Measurements from ENCODE around the gene GTPBP1. TPM values are rescaled to one million over a fixed set of nuclear protein-coding genes. Genes with fewer than 3 reads are reported as not detected.
A peak's percentile ranks its signal among the peaks of the same experiment; 100 is the strongest.

GTPBP1 gene
- total RNA-seq, 1 donor from 2014 or later: 44.5 TPM

GRCh38 chr22:38774496-38775166 lies 68.9 kb downstream of the GTPBP1 start:
- no peak for DNase-seq (ENCODE audit: low spot score)
- H3K27me3 Mint-ChIP-seq (ENCODE audit: unreplicated experiment): peaks cover 4% of the 10 kb centered on the region
- H3K36me3 Mint-ChIP-seq (ENCODE audit: low read depth, unreplicated experiment): peaks cover 11% of the 10 kb centered on the region
- TF ChIP-seq CTCF (IDR thresholded peaks at IDR 0.05; ENCODE audit: unreplicated experiment): no peak
- no peaks in the 10 kb centered on the region for H3K9me3 Mint-ChIP-seq (ENCODE audit: unreplicated experiment)
- H3K4me3 Mint-ChIP-seq (ENCODE audit: unreplicated experiment): no peak overlapping the region
- H3K27ac Mint-ChIP-seq (ENCODE audit: unreplicated experiment): no peak overlapping the region
- peaks cover 14% of the 10 kb centered on the region for H3K4me1 Mint-ChIP-seq (ENCODE audit: unreplicated experiment)

GRCh38 chr22:38775656-38776055 lies 69.9 kb downstream of the GTPBP1 start:
- Mint-ChIP-seq H3K27ac (ENCODE audit: unreplicated experiment) (no peak overlapping the region), H3K9me3 (ENCODE audit: unreplicated experiment) (no peaks in the 10 kb centered on the region), H3K27me3 (ENCODE audit: unreplicated experiment) (peaks cover 8% of the 10 kb centered on the region), H3K4me1 (ENCODE audit: unreplicated experiment) (peaks cover 14% of the 10 kb centered on the region), H3K36me3 (ENCODE audit: low read depth, unreplicated experiment) (peaks cover 18% of the 10 kb centered on the region), H3K4me3 (ENCODE audit: unreplicated experiment) (no peak overlapping the region)
- TF ChIP-seq CTCF (IDR thresholded peaks at IDR 0.05; ENCODE audit: unreplicated experiment): no peak
- no peak for DNase-seq (ENCODE audit: low spot score)

- peaks cover 14% of the 10 kb centered on the region for H3K4me1 Mint-ChIP-seq (ENCODE audit: unreplicated experiment)
- no peak for TF ChIP-seq CTCF (IDR thresholded peaks at IDR 0.05; ENCODE audit: unreplicated experiment)
- no peak overlapping the region for H3K27ac Mint-ChIP-seq (ENCODE audit: unreplicated experiment)
- peaks cover 18% of the 10 kb centered on the region for H3K36me3 Mint-ChIP-seq (ENCODE audit: low read depth, unreplicated experiment)
- no peaks in the 10 kb centered on the region for H3K9me3 Mint-ChIP-seq (ENCODE audit: unreplicated experiment)
- H3K4me3 Mint-ChIP-seq (ENCODE audit: unreplicated experiment): peak overlapping the region; percentile 3
- peaks cover 8% of the 10 kb centered on the region for H3K27me3 Mint-ChIP-seq (ENCODE audit: unreplicated experiment)
- DNase-seq (ENCODE audit: low spot score): no peak
Observed at GRCh38 chr22:38776086-38776485, 70.3 kb downstream of the GTPBP1 start.

- H3K4me3 Mint-ChIP-seq (ENCODE audit: unreplicated experiment): no peak overlapping the region
- TF ChIP-seq CTCF (IDR thresholded peaks at IDR 0.05; ENCODE audit: unreplicated experiment): no peak
- no peaks in the 10 kb centered on the region for H3K9me3 Mint-ChIP-seq (ENCODE audit: unreplicated experiment)
- no peak overlapping the region for H3K27ac Mint-ChIP-seq (ENCODE audit: unreplicated experiment)
- peaks cover 13% of the 10 kb centered on the region for H3K27me3 Mint-ChIP-seq (ENCODE audit: unreplicated experiment)
- DNase-seq (ENCODE audit: low spot score): no peak
- peaks cover 25% of the 10 kb centered on the region for H3K36me3 Mint-ChIP-seq (ENCODE audit: low read depth, unreplicated experiment)
- H3K4me1 Mint-ChIP-seq (ENCODE audit: unreplicated experiment): peaks cover 14% of the 10 kb centered on the region
Observed at GRCh38 chr22:38777087-38777671, 71.4 kb downstream of the GTPBP1 start.

- no peak for DNase-seq (ENCODE audit: low spot score)
- no peak overlapping the region for H3K4me3 Mint-ChIP-seq (ENCODE audit: unreplicated experiment)
- H3K36me3 Mint-ChIP-seq (ENCODE audit: low read depth, unreplicated experiment): peaks cover 26% of the 10 kb centered on the region
- H3K9me3 Mint-ChIP-seq (ENCODE audit: unreplicated experiment): no peaks in the 10 kb centered on the region
- no peak overlapping the region for H3K27ac Mint-ChIP-seq (ENCODE audit: unreplicated experiment)
- no peak for TF ChIP-seq CTCF (IDR thresholded peaks at IDR 0.05; ENCODE audit: unreplicated experiment)
- H3K27me3 Mint-ChIP-seq (ENCODE audit: unreplicated experiment): peaks cover 11% of the 10 kb centered on the region
- peaks cover 12% of the 10 kb centered on the region for H3K4me1 Mint-ChIP-seq (ENCODE audit: unreplicated experiment)
Observed at GRCh38 chr22:38781033-38781432, 75.3 kb downstream of the GTPBP1 start.

All from endothelial cell (in vitro differentiated cells).